Amygdala (tissue), 56 donors: ENCODE results near the gene CHPF.

Source experiments
- DNase-seq, 56 donors: peaks; one replicate each; lab custom pipeline; 2025; lab: John Stamatoyannopoulos, UW

CHPF gene

GRCh38 chr2:219569635-219570034 lies 26.0 kb upstream of the CHPF start:
- DNase-seq, result no peak

DNA sequence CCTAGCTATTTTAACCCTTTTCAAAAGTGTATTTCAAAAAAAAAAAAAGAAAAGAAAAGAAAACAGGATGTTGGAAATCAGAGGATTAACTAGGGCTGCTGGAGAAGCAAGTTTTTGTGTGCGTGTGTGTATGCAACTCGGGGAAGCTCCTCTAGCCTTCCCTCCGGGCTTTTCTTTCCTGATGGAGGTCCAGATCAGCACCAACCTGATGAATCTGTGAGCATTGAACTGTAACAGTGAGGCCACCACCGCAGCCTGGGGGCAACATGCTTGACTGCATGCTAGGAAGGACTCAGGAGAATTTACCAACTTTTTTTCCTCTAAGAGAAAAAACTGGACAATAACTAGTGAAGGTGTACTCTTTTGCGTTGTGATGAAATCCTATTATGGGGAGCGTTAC lies 25.4 kb upstream of the CHPF start:
- no peak for DNase-seq

DNA sequence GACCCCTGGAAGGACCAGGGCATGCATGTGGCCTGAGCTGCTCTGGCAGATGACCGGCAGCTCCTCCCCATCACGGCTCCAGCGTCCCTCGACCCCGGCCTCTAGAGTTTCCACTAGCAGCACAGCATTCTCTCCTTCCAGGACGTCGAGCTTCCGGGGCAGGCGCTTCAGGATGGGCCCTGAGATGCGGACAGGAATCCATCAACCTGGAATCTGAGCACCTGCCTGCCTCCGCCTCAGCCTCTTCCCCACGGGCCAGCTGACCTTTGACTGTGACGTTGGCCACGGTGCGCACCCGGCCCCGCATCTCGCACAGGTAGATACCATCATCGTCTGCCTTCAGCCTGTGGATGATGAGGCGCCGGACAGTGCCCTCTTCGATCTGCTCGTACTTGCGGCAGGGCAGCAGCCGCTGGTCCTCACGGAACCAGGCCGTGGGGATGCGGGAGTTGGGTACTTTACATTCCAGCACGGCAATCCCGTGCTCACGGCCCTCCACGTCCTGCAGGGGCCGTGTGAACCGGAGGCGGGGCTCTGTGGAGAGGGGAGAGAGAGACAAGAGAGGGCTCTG lies 24.3 kb upstream of the CHPF start:
- no peak for DNase-seq

- DNase-seq, result no peak
Observed at GRCh38 chr2:219567131-219567530, 23.5 kb upstream of the CHPF start.

GRCh38 chr2:219566640-219567039 lies 23.0 kb upstream of the CHPF start:
- DNase-seq, result no peak

DNA sequence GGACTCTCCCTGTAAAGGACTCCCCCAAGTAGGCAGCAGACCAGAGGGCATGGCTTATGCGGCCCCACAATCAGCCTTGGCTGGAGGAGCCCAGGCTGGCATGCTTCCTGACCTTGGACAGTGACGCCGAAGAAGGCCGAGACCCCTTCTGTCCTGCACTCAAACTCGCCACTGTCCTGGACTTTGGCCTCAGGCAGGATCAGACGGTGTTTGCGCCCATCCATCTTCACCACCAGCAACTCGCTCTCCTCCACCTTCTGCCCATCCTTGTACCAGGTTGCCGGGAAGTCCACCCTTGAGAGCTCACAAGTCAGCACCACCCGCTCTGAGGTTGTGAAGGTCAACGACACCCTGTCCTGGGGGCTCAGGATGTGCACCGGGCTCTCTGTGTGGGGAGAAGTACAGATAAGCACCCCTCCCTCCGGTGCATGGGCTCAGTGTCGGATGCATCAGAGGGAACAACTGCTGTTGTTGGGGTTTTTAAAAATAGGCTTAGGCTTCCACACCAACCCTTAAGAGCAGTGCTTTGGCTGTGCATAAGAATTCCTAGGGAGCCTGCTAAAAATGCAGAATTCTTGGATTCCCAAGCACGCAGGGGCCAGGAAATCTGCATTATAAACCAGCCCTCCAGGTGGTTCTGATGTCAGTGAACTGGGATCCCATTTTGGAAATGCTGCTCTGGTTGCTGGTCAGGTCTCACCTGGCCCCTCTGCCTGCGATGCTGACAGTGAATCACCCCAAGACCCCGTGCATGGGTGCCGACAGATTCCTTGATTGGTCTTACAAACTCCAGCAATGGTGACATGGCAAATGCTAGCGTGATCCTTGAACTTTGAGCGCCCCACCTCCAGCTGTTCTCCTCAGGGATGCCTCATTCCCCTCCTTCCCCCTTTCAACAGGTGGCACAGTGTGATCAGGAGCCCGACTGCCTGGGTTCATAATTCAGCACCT lies 21.8 kb upstream of the CHPF start:
- DNase-seq, result no peak

DNA sequence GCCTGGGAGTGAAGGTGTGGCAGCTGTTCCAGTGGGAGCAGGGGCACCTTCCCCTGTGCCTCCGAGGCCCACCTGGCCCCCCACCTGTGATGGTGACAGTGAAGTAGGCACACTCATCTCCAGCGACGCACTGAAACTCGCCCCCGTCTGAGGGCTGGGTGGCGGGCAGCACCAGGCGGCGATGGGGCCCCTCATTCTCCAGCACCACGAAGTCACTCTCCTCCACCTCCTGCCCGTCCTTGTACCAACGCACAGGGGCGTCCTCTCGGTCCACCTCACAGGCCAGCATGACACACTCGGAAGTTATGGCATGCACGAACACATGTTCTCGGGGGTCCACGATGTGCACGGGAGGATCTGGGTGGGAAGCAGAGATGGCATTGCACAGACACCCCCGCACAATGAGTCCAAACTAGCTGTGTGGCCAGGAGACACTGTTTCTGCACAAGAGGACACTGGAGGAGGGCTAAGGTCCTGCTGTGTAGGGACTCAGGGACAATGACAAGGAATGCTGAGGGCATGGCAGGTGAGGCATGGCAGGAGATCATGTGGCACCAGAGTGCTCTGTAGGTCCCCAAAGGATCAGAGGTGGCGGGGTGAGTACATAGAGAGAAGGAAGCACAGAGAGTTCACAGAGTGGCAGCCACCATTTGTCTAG lies 19.8 kb upstream of the CHPF start:
- DNase-seq, result no peak

DNA sequence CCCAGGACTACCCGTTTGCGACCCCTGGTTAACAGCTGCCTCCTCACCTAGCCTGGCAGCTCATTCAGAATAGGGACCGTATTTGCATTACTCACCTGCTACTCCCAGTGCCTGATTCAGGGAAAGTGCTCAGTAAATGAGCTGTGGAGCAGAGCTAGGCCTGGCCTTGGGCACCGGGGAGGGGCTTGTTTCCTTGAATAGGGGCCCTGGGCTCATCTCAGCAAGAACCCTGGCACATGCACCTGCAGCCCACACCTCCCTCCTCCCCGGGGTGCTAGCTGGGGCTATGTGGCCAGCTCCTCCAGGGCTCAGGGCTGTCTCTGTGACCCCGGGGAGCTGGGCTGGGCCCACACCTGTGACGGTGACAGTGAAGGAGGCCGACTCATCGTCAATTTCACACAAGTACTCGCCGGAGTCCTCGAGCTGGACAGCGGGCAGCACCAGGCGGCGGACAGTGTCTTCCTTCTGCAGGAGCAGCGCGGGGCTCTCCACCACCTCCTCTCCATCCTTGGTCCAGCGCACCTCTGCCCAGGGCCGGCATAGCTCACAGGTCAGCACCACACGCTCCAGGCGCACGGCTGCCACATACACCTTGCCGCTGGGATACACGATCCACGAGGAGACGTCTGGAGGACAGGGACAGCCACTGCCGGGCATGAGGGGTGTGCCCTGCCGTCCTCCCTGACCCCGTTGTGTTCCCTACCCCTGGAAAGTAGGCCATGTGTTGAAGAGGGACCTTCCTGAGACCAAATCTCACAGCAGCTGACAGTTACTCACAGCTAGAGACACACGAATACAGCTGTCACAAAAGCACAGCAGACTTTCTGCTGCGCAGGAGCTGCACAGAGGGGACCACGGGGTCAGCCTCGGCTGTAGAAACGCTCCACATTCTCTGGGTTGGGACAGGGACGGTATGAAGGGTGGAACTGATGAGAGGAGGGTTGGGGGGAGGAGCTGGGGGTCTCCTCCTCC lies 18.7 kb upstream of the CHPF start:
- no peak for DNase-seq

- DNase-seq, result no peak
Observed at GRCh38 chr2:219561179-219562048, 17.8 kb upstream of the CHPF start.

- DNase-seq, result no peak
Observed at GRCh38 chr2:219560893-219561178, 17.2 kb upstream of the CHPF start.

GRCh38 chr2:219560037-219560892 lies 16.7 kb upstream of the CHPF start:
- no peak for DNase-seq

GRCh38 chr2:219559156-219559915 lies 15.7 kb upstream of the CHPF start:
- DNase-seq, result no peak

- no peak for DNase-seq
Observed at GRCh38 chr2:219557791-219558785, 14.5 kb upstream of the CHPF start.

DNA sequence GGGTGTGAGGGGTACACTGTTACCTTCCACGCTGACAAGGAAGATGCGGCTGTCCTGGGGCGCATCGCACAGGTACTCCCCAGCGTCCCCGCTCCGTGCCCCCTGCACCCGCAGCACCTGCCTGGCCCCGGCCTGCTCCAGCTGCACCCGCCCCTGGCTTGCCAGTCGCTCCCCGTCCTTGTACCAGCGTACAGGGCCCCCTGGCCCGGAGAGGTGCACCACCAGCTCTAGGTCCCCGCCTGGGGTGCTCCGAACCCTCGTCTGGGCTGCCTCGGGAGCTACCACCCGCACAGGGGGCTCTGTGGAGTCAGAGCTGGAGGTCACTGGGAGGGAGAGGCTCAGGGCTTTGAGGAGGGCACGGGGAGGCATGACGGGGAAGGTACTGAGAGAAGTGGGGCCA lies 13.7 kb upstream of the CHPF start:
- DNase-seq, result no peak

GRCh38 chr2:219556413-219556812 lies 12.8 kb upstream of the CHPF start:
- no peak for DNase-seq

GRCh38 chr2:219555956-219556355 lies 12.3 kb upstream of the CHPF start:
- no peak for DNase-seq

GRCh38 chr2:219554350-219554749 lies 10.7 kb upstream of the CHPF start:
- DNase-seq, result no peak
